GM12873 (cell line): Measurements from ENCODE around the gene ELOVL7.

Source experiments
- TF ChIP-seq, protein P1 (sequence below): IDR thresholded peaks from 2 replicates; pipeline ENCODE4 v1.5.1; 2012; ENCODE audit warnings: low read depth, mild to moderate bottlenecking, moderate library complexity, low read length, control low read depth; ENCODE audit not compliant: insufficient read depth; ENCODE audit errors: missing control alignments

The ELOVL7 gene

DNA sequence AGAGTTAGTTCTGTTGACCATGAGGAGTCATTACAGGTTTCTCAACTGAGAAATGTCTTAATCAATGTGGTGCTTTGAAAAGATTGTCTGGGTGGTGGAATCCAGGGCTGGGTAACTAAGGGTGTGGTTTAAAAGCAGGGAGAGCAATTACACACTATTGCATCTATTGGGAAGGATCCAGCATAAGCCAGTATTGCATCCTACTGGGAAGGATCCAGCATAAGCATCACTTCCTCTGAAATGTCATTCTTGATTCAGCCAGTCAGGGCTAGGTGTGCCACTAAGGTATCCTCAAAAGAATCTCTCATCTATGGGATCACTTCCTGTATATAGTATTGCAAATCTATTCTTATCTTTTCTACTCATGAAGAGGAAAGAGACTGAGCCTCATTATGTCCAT lies 38.6 kb downstream of the ELOVL7 start:
- TF ChIP-seq, protein P1, sequence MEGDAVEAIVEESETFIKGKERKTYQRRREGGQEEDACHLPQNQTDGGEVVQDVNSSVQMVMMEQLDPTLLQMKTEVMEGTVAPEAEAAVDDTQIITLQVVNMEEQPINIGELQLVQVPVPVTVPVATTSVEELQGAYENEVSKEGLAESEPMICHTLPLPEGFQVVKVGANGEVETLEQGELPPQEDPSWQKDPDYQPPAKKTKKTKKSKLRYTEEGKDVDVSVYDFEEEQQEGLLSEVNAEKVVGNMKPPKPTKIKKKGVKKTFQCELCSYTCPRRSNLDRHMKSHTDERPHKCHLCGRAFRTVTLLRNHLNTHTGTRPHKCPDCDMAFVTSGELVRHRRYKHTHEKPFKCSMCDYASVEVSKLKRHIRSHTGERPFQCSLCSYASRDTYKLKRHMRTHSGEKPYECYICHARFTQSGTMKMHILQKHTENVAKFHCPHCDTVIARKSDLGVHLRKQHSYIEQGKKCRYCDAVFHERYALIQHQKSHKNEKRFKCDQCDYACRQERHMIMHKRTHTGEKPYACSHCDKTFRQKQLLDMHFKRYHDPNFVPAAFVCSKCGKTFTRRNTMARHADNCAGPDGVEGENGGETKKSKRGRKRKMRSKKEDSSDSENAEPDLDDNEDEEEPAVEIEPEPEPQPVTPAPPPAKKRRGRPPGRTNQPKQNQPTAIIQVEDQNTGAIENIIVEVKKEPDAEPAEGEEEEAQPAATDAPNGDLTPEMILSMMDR, result no peak

DNA sequence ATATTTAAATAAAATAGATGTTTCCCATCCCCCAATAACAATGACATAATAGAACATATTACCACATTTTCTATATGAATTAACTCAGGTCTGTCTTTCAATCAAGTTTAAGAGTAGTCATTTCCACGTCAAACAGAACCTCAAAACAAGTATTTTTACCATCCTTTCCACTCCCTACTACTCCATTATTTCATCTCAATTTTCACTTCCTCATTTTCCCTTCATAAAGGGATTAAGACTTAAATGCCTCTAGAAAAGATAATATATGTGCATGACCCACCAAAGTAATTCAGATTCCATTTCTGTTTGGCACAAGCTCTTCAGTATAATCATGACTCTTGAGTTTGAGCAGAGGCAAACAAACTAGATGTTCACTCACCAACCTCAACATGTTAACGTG lies 40.4 kb downstream of the ELOVL7 start:
- TF ChIP-seq, protein P1, result no peak

DNA sequence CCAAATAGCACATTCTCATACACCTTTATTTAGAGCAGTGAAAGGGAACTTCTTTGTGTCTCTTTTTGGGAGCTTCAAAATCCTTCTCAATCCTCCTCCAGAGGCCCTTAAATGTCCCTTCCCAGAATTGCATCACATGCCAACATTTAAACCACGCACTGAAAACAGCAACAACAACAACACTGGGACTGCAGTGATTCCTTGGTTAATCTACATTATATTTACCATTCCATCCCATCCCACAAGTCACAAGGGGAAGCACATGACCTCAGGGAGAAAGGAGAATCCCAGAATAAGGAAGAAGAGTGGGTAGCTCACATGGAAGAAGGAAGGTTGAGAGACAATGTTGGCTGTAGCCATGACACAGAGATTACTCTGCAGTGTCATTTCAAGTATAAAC lies 41.1 kb downstream of the ELOVL7 start:
- TF ChIP-seq, protein P1, result no peak

DNA sequence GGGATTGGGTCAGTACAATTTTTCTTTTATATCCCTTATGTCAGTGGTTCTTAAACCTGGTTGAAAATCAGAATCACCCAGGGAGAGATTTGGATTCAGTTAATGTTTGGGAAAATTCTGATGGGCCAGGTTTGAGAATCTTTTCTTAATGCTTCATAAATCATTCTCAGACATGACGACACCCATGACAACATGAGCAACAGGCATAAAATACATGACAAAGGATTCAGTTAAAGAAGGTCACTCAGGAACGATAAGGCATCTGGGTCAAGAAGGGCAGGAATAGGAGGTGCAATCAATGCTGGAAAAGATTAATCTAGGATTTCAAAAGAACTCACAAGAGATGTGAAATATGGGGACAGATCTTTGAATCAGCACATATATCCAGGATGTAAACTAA lies 41.8 kb downstream of the ELOVL7 start:
- TF ChIP-seq, protein P1, result no peak

DNA sequence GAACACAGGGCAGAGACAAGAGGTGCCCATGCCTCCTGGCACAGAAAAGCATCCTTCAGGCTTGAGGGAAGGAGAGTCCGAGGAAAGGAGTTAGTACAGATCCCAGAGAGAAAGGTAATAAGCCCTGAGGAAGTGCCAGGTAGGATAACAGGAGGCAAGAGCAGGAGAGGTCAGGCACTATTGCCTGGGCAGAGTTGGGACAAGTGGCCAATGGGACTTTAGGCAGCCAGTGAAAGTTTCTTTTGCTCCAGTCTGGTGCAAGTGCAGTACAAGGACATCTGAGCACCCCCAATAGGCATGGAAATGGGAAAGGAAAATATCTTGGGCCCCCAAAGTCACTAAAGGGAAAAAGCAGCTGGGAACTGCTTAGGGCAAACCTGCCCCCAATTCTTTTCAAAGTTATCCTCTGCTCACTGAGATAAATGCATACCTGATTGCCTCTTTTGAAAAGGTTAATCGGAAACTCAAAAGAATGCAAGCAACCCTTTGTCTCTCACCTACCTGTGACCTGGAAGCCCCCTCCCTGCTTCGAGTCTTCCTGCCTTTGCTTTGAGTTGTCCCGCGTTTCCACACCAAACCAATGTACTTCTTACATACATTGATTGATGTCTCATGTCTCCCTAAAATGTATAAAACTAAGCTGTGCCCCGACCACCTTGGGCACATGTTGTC lies 46.5 kb downstream of the ELOVL7 start:
- TF ChIP-seq, protein P1, result no peak

DNA sequence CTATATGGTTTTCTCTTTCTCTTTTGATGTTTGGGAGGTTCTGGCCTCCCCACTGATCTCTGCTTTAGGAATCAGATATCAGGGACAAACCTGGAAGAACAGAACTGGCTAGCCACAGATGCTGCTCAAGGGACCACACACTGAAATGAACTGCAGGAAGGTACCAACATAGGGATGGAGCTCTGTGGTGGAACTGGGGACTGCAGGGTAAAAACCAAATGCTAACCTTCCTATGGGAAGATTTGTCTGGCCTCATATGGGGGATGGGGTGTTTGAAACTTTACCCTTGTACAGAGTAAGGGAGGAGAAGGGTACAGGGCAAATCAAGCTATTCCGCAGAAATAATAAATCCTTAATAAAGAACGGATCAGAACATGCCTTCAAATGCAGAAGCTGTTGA lies 49.4 kb downstream of the ELOVL7 start:
- TF ChIP-seq, protein P1, result no peak

DNA sequence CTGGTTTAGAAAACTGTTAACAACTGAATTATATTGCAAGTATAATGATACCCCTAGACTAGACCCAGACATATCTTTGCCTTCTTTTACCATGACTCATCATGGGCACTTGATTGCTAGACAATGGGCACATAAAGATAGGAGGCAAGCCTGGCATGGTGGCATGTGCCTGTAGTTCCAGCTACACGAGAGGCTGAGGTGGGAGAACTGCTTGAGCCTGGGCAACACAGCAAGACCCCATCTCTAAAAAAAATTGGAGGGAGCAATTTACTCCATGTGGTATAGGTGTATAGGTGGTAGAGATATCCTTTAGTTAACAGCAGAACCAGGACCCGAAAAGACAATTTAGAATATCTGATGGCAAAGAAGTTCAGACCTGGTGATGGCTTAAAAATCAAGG lies 51.6 kb downstream of the ELOVL7 start:
- TF ChIP-seq, protein P1, result no peak
